Stimulated activated CD8-positive, alpha-beta memory T cell treated with anti-CD3 and anti-CD28 coated beads, Interleukin-7, amount 100 ng/mL, for 48 hours (primary cell): ENCODE data around the gene FAM168A.

Source experiments
- DNase-seq, 2 donors: peaks; one replicate each; pipeline ENCODE4 v3.0.0-alpha.2; 2020; ENCODE audit warnings: low read depth in 1 of 2; ENCODE audit errors: extremely low read depth in 1 of 2

Gene FAM168A

DNA sequence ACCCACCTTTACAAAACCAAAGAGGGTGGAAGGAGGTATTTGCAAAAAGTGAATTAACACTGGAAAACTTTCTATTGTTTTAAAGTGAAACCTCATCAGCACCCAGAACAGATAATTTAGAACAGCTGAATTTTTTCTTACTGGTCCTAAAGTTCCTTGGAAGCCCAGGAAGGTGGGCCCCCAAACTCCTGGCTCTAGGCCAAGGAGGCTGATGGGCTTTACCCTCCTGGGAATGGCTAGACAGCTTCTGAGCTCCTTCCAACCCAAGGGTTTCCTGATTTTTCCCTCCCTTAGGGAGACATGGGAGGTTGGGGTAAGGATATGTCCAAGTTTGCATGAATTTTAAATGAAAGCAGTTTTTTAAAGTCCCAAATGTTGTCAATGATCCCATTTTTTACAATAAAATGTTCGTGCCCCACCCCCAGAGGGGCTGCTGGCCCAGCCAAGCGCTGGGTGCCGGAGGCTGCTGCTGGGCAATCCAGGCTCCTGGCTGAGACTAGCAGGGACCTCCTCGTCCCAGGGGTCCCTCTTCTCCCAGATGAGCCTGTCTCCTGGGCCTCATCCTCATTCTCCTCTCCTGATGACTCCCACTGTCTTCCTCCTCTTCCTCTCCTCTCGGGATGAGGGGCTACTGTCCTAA is 193.3 kb downstream of the FAM168A start:
- DNase-seq = no peak

DNA sequence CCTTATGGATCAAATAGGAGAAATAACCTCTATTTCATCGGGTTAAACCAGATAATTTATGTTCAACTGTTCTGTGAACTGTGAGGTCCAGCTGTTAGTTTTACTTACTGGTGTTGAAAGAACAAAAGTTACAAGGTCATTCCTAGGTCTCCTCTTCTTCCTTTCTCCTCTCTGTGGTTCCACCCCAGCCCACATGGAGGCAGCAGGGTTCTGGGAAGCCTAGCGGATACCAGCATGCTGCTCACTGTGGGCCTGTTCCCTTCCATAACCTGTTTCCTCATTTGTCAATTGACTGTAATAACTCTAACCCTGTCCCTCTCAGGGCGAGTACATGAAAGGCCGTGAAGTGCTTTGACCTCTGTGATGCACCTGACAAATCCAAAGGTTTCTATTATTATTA is 193.9 kb downstream of the FAM168A start:
- no peak for DNase-seq

DNA sequence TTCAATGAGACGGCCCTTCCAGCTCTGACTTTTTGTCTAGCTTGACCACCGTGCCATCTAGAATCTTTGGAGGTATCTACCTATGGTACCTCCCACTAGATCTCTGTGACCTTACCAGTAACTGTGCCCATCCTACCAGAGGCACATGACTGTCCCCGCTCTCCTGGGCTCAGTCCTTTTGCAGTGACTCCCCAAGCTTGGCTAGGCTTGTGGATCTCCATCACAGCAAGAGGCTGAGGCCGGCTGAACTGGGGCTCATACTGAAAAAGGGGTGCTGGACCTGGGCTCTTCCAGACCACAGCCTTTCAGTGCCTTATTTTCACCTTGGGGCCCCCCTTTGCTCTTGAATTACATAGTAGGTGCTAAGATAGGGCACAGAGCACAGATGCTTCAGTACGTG is 194.4 kb downstream of the FAM168A start:
- DNase-seq = no peak

DNA sequence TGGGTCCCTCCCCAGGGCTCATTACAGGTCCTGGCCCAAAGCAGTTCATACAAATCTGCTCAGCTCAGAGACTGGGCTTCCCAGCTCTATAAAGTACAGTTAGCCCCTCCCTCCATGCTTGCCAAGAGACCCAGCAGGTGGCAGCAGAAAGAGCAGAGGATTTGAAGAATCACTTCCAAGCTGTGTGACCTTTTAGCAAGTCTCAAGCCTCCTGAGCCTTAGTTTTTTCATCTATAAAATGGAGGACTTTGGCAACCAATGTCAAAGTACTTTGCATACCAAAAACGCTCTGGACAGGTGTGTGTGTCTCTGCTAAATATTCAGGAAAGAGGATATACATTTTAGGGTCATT is 195.1 kb downstream of the FAM168A start:
- DNase-seq = no peak

DNA sequence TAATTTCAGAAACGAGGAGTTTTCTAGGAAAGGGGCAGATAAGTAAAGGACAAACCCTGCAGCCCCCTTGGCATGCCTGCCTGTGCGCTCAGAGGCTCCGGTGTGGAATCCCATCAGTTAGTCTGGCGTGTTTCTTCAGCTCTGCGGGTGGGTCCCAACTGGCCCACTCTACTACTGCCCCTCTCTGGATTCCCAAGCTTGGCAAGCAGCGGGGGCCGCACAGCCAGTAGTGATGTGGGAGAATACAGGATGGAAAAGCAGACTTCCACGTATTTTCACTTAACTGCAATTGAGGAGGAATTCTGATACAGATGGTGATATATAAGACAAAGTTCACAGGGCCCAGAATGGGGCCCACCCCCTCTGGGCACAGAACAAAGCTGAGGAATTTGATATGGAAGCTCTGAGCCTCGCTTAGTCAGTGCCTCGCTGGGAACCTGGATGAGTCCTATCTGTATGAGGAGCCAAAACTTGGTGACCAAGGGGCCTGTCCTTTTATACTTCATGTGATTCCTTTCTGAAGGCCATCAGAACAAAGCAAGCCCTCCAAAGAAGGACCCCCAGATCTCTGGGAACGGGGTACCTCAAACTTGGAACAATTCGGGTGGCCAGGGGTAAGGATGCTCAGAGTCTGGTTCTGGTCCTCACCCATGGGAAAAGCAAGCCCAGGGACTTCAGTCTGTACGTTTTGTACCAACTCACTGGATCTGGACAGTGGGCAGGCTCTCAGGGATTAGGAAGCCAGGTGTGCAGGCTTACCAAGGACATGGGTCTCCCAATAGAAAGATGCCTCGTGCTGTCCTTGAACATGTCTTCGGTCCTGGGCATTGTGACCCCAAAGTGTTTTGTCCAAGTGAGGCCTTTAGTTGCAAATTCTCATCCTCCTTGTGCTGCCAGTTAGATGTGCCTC is 195.7 kb downstream of the FAM168A start:
- DNase-seq = no peak

DNA sequence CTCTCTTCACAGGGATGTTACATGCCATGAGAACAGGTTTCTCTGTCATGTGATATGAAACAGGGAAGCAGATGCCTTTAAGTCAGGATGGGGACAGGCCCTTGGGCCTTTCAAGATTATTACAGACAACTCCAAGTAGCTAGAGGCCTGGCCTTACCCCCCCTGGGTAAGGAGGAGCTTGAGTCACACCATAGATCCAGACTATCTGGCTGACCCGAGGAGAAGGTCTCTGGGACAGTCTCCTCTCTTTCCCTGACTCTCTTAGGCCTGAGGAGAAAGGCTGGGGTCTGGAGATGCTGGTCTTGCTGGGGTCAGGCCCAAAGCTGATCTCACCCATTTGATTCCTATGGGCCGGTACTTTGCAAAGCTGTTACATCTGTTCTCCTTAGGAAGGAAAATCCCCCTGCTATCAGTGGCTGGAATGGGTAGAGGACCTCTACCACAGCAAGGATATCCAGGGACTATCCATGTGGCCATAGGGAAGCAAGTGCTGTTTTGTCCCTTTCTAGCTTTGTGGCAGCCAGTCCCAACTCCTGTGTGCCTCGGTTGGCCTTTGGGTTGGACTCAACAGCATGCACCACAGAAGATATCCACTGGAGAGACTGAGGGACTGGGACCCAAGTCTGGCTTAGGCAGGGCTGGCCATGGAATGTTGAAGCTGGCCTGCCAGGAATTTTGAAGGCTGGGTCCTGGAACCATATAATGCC is 196.5 kb downstream of the FAM168A start:
- no peak for DNase-seq

DNA sequence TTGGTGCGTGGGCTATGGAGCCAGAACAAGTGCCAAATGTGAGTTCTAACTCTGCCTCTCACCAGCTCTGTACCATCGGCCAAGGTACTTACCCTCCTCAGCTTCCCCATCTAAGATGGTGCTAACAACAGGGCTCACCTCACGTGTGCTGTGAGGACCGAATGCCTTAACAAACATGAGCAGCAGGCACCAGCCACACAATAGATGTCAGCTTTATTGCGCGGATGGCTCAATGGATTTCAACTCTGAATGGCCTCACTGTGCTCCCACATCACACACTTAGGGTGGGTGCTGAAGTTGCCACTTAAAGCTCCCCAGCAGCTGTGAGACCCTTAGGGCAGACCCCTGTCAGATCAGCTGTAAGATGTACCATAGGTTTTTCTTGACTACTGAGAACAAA is 197.6 kb downstream of the FAM168A start:
- DNase-seq = no peak

DNA sequence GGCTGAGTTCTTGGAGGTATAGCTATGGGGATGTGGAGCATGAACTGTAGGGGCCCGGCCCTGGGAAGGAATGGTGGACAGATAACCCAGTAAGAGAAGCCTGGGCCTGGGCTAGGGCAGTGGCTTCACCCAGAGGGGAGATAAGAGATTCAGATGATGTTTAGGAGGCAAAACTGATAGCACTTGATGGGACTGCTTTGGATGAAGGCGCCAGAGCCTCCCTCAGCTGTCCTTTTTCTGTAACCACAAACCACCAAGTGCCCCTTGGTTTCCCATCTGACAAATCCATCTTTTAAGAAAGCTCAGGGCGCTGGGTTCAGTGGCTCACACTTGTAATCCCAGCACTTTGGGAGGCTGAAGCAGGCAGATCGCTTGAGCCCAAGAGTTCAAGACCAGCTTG is 198.3 kb downstream of the FAM168A start:
- no peak for DNase-seq

DNA sequence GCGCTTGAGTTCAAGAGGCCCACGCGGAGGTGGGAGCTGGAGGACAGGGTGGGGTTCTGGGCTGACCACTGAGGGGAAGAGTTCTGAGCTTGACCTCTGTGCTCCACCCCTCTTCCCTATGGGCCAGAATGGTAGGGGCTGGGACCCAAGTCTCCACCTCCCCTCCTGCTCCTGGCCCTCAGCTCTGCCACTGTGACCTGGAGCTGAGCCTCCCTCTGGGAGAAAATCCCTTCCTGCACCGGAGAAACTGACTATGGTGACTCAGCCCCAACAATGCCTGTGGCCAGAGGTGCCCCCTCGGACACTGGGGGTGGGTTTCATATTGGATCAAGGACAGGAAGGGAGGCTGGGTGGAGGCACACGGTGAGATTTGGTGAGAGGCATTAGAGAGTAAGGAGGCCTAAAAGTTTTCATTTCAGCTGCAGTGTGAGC is 198.7 kb downstream of the FAM168A start:
- no peak for DNase-seq

DNA sequence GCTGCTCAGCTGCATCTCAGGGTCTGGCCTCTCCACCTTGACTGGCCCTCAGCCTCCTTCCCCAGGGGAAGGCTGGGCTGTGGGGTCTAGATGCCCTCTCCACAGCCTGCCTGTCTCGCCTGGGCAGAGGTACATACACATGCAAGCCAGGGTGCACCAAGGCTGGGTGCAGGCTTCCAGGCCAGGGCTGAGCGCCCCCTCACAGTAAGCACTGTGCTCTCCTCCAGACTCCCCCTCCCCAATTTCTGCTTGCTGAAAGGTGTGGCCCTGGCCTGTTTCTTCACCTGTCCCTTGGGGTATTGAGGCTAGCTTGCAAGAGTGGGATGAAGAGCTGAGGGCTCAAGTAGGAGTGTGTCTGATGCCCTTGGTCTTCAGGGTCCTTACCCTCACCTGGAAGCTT is 199.2 kb downstream of the FAM168A start:
- no peak for DNase-seq

DNA sequence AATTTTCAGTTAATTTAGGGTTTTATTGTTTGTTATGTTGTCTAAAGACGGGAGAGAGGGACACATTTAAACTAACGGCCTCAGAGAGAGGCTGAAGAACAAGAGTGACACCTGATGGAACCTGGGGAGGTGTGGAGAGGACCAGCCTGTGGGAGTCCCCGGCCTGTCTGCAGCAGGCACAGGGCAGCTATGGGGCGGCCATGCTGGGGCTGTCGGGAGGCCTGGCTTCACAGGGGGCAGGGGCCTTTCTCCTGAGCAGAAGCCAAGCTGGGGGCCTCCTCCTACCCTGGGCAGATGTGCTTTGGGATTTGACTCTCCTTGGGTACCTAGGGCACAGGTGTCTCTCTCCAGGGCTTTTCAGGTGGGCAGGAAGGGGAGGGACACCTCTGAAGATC is 199.8 kb downstream of the FAM168A start:
- DNase-seq = no peak

DNA sequence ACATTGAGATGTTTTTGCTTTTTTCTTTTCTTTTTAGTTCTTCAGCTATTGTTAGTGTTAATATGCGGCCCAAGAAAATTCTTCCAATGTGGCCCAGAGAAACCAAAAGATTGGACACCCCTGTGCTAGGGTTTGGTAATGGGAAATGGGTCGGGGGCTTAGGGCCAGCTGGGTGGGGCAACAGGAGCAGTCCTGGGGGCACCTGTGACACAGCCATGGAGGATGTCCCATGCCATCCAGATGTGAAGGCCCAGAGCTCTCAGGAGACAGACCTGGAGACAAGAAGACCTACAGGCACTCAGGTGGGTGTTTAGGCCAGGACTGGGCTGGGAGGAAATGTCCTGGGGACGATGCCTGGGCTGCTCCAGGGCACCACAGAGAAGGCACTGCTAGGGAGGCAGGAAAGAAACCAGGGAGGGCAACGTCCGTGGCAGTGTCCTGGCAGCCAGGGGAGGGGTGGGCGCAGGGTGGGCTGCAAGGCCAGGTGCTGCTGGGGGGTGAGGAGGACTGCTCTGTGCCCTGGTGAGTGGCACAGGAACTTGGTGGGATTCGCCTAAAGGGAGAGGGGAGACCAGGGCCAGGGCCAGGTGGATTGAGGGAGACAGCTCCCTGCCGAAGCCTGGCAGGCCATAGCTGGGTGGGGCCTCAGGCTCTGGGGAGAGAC is 200.3 kb downstream of the FAM168A start:
- no peak for DNase-seq

DNA sequence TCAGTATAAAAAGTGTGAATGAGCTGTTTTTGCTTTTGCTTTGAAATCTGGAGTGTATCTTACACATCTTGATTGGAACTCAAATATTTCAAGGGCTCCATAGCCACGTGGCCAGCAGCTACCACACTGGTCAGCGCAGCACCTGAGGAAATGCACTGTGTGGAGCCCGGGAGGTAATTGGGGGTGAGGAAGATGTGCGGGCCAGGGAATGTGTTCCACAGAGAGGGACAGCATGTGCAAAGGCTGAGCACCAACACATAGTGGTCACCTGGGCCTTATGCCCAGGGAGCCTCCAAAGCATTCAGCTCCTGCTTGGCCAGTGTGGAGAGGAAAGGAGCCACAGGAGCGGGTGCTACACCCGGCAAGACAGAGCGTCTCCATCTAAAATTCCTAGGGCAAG is 200.9 kb downstream of the FAM168A start:
- DNase-seq = no peak

DNA sequence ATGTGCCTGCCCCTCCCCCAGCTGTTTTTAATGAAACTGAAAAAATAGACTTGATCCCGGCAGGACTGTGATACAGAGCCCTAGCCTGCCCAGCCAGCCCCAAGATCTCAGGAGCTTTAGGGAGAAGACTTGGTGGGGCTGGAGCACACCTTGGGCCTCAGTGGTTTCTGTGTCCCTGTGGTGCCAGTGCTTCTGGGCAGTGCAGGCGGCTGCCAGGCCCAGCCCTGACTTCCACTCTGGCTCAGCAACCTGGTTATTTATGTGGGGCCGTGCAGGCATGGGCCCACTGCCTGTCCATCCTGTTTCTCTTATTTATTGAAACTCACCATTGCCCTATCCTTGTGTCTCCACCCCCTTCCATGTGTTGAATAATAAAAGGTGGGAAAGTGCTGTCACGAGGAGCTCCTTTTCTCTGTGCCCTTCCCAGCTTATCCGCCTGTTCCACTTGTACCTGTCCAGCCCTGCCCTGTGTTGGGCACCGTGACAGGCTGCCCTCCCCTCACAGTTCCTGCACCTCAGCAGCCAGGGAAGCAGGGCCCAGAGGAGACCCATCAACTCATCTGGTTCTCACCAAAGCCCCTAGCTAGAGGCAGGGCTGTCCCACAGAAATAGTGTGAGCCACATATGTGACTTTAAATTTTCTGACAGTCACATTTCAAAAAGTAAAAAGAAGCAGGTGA is 201.5 kb downstream of the FAM168A start:
- DNase-seq = no peak

DNA sequence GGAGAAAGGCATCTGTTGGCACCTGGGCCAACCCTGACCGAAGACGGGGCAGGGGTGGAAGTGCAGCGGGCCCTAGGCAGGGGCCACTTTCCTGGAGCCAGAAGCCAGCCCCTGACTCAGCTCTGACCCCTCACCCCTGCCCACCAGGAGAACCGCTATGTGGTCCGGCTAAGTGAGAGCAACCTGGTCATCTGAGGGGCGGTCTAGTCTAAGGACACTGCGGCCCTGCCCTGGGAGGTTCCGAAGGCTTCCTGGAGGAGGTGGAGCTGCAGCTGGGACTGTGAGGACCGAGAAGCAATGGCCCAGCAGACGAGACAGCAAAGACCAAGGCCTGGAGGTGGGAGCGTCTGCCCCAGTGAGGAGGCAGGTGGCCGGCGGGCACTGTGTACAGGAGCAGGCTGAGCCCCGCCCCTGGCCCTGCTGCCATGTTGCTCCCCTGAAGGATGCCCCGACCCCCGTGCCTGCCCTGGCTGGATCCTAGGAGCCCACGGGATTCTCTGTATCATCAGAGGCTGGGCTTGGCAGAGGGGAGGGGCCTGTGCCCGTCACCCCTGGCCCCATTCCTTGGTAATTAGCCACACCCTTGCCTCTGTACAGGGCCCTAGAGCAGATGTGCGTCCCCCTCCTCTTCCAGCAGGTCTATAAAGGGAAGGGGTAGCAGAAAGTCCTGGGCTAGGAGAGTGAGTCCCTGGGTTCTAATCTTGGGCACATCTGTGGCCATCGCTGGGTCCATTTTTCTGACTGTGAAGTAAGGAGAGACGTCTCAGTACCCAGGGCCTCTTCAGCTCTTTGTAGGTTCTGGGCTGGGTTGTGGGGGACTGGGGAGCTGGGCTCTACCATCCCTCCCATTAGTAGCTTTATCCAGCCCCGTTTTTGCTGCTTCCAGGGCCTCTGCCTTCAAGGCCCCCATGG is 202.4 kb downstream of the FAM168A start:
- DNase-seq = no peak

DNA sequence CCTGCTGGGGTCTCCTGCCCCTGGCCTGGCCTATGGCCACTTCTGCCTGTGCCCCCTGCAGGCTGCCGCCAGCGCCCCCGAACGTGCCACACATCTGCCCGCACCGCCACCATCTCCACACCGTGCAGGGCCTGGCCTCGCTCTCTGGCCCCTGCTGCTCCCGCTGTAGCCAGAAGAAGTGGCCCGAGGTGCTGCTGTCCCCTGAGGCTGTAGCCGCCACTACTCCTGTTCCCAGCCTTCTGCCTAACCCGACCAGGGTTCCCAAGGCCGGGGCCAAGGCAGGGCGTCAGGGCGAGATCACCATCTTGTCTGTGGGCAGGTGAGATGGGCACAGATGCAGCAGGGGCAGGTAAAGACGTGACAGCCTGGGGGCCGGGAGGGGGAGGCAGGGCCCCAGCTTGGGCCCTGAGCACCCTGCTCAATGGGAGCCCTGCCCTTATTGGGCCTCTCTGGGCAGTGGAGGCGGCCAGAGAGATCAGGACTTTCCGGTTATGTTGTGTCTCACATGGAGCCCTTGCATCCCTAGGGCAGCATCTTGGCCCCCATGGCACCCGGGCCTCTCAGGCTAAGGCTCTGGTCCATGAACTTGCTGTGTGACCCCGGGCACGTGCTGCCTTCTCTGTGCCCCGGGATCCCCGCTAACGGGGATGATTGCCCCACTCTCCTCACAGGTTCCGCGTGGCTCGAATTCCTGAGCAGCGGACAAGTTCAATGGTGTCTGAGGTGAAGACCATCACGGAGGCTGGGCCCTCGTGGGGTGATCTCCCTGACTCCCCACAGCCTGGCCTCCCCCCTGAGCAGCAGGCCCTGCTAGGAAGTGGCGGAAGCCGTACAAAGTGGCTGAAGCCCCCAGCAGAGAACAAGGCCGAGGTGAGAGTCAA is 203.3 kb downstream of the FAM168A start:
- DNase-seq = no peak

DNA sequence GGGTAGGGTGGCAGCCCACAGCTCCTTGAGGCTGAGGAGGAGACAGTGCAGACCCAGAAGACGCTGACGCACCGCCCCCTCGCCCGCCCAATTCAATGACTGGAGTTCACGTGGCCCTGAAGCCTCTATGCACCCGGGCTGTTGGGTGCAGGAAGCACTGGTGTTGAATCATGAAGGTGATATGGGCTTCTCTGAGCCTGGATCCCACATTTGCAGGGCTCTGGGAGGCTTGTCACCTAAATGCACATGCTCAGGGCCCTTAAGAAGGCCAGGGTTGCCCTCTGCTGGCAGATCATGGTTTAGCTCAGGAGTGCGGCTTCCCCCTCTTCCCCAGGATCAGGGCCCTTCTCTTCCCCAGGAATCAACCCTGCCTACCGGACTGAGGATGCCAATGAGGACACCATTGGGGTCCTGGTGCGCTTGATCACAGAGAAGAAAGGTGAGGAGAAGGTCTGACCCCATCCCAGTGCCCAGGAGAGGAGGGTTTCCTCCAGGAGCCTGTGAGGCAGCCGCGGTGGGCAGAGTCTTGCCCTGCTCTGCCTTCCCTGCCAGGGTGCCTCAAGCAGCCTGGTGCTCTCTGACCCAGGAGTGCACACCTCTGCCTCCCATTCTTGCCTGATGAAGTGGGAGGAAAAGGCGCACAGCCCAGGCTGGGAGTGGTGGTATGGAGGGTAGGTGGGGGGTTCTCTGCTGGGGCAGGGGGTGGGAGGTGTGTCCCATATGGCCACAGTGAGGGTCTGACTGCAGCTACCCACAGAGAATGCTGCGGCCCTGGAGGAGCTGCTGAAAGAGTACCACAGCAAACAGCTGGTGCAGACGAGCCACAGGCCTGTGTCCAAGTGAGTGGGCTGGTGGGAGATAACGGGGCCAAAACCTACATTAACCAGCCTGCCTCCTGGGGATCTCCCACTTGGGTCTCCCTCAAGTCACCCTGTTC is 204.2 kb downstream of the FAM168A start:
- peak in 1 of 2 donors; percentile 34 for DNase-seq

DNA sequence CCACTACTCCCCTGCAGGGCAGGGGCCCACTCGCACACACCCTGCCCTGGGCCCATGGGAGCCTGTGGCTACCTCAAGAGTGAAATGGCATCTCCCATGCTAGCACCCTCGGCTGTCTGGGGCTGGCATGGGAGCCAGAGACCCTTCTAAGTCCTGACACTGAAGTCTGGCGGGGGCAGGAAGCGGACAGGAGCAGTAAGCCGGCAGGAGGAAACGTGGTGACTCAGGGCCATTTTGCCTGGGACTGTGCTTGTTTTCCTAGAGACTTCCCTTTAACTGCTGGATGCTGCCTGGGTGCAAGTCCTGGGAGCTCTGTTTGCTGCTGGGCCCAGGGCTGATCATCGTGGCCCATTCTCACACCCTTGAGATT is 204.9 kb downstream of the FAM168A start:
- no peak for DNase-seq
